ENCODE data around the gene DDOST.

The DDOST gene

DNA sequence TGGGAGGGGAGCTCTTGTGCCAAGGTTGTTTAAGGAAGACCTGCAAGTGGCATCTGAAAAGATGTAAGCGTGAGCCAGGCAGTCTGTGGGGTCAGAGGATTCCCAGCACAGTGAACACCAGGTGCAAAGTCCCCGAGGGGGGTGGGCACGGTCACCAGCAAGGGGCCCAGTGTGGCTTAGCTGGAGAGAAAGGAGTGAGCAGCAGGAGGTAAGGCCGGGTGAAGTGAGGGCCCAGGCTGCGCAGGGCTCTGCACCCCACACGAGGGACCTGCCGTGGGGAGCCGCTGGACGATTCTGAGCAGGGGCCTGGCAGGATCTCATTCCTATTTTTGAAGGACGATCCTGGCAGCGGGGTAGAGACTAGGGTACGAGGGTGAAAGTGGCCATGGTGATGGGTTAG lies 4.1 kb downstream of the DDOST start:
- Mint-ChIP-seq H3K4me3 (no peak overlapping the region), H3K9me3 (no peaks in the 10 kb centered on the region), H3K27ac (peak overlapping the region; percentile 80), H3K4me1 (peaks cover 39% of the 10 kb centered on the region), H3K36me3 (peaks cover 90% of the 10 kb centered on the region)
- ATAC-seq = no peak
- no peak for DNase-seq (ENCODE audit: low spot score in 2 of 2)

DNA sequence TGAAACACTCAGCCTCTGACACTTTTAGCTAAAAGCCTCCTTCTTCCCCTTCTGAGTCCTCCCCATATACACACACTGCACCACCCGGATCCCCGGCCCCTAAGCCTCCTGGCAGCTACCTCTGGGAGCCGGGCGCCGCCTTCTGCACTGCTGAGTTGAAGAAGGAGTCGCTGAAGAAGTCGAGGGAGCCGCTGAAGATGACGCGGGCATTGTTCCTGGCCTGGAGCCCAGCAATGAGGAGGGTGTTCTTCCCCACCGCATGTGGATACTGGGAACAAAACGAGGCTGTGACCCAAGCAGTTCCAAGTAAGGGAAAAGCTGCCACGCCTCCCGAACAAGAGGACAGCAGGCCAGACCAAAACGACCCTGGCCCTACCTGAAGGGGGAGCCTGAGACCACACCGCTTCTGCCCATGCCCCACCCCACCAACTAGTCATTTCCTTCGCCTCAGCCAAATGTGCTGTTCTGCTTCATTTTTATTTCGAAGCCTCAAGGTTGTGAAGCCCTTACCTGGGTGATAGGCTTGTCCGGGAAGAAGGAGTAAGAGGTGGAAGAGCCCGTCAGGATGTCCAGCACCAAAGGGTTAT lies 7.0 kb downstream of the DDOST start:
- H3K36me3 Mint-ChIP-seq = peaks cover 100% of the 10 kb centered on the region
- peak overlapping the region; percentile 34 for H3K27ac Mint-ChIP-seq
- ATAC-seq = no peak
- peaks cover 19% of the 10 kb centered on the region for H3K4me1 Mint-ChIP-seq
- no peaks in the 10 kb centered on the region for H3K9me3 Mint-ChIP-seq
- no peak overlapping the region for H3K4me3 Mint-ChIP-seq
- no peak for DNase-seq (ENCODE audit: low spot score in 2 of 2)

DNA sequence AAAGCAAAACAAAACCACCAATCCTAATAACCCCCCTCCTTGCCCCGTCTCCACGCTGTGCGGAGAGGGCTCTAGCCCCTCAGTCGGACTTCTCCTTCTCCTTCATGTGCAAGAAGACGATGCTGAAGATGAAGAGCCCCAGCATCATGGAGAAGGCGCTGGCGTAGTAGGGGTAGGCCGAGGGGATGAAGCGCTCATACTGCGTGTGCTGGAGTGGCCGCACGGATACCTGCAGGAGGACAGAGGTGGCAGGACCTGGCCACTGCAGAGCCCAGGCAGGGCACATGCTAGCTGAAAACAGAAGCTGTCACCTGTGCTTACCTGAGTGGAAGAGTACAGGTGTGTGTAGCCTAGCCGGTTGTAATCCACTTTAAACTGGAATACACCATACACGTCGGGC lies 8.9 kb downstream of the DDOST start:
- ATAC-seq (no peak), DNase-seq (ENCODE audit: low spot score in 2 of 2) (no peak)
- Mint-ChIP-seq H3K27ac (no peak overlapping the region), H3K9me3 (no peaks in the 10 kb centered on the region), H3K4me1 (peaks cover 8% of the 10 kb centered on the region), H3K4me3 (no peak overlapping the region), H3K36me3 (peaks cover 100% of the 10 kb centered on the region)

GRCh38 chr1:20648946-20649345 lies 12.2 kb downstream of the DDOST start:
- no peak for ATAC-seq
- Mint-ChIP-seq H3K27ac (peak overlapping the region; percentile 48), H3K36me3 (peaks cover 72% of the 10 kb centered on the region), H3K4me3 (no peak overlapping the region), H3K9me3 (no peaks in the 10 kb centered on the region), H3K4me1 (no peaks in the 10 kb centered on the region)
- no peak for DNase-seq (ENCODE audit: low spot score in 2 of 2)

DNA sequence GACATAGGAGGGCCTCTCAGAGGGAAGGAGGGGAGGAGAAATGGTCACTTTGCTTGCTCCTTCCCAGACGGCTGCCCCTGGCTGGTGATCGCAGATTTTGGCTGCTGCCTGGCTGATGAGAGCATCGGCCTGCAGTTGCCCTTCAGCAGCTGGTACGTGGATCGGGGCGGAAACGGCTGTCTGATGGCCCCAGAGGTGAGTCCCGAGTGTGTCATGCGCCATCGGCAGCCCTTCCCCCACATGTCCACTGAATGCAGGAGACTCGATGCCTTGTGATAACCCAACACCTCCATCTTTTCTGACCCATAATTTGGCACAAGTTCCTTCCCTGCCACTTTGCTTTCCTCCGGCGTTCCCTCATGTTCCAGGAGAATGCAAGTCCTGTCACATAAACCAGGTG lies 12.7 kb downstream of the DDOST start:
- no peaks in the 10 kb centered on the region for H3K4me1 Mint-ChIP-seq
- no peaks in the 10 kb centered on the region for H3K9me3 Mint-ChIP-seq
- peaks cover 67% of the 10 kb centered on the region for H3K36me3 Mint-ChIP-seq
- no peak for ATAC-seq
- H3K27ac Mint-ChIP-seq = no peak overlapping the region
- DNase-seq (ENCODE audit: low spot score in 2 of 2) = no peak
- no peak overlapping the region for H3K4me3 Mint-ChIP-seq

GRCh38 chr1:20645414-20645813 lies 15.8 kb downstream of the DDOST start:
- Mint-ChIP-seq H3K4me1 (peaks cover 1% of the 10 kb centered on the region), H3K36me3 (peaks cover 42% of the 10 kb centered on the region), H3K9me3 (no peaks in the 10 kb centered on the region), H3K4me3 (no peak overlapping the region), H3K27ac (no peak overlapping the region)
- no peak for ATAC-seq
- no peak for DNase-seq (ENCODE audit: low spot score in 2 of 2)

- Mint-ChIP-seq H3K4me3 (no peak overlapping the region), H3K36me3 (peaks cover 34% of the 10 kb centered on the region), H3K4me1 (peaks cover 6% of the 10 kb centered on the region)
Observed at GRCh38 chr1:20644416-20644815, 16.8 kb downstream of the DDOST start.

DNA sequence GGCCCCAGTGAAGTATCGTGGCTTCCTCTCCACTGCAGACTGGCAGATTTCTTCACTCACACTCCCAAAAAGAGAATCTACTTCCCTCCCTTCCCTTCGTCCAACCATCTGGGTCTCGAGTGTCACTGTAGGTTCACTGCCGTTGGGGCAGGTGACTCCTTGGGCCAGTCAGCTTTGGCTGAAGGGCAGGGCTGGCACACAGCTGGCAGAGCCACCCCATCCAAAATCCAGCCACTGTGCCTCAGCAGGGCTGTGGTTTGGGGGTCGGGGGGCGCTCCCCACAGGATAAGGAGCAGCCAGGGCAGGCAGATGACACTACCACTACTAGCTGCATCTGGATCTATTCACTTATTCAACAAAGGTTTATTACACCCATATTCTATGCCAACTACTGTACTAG lies 18.1 kb downstream of the DDOST start:
- no peak for ATAC-seq
- peaks cover 31% of the 10 kb centered on the region for H3K36me3 Mint-ChIP-seq
- no peak overlapping the region for H3K27ac Mint-ChIP-seq
- peaks cover 6% of the 10 kb centered on the region for H3K4me1 Mint-ChIP-seq
- no peak for DNase-seq (ENCODE audit: low spot score in 2 of 2)
- no peak overlapping the region for H3K4me3 Mint-ChIP-seq
- no peaks in the 10 kb centered on the region for H3K9me3 Mint-ChIP-seq

More at GRCh38 chr1:20644416-20644815, 16.8 kb downstream of the DDOST start:
- Mint-ChIP-seq H3K27ac (no peak overlapping the region), H3K9me3 (no peaks in the 10 kb centered on the region)
- DNase-seq (ENCODE audit: low spot score in 2 of 2) (no peak), ATAC-seq (no peak)

- ATAC-seq = no peak
- Mint-ChIP-seq H3K36me3 (peaks cover 20% of the 10 kb centered on the region), H3K4me3 (no peak overlapping the region), H3K27ac (peak overlapping the region; percentile 69), H3K4me1 (peaks cover 7% of the 10 kb centered on the region), H3K9me3 (no peaks in the 10 kb centered on the region)
- no peak for DNase-seq (ENCODE audit: low spot score in 2 of 2)
Observed at GRCh38 chr1:20641975-20642374, 19.2 kb downstream of the DDOST start.

- Mint-ChIP-seq H3K36me3 (peaks cover 18% of the 10 kb centered on the region), H3K9me3 (no peaks in the 10 kb centered on the region), H3K27ac (no peak overlapping the region), H3K4me1 (peaks cover 14% of the 10 kb centered on the region), H3K4me3 (no peak overlapping the region)
- ATAC-seq (peak; percentile 84), DNase-seq (ENCODE audit: low spot score in 2 of 2) (peak; percentile 51 to 75)
Observed at GRCh38 chr1:20640183-20640597, 21.0 kb downstream of the DDOST start.

GRCh38 chr1:20636785-20637347 lies 24.3 kb downstream of the DDOST start:
- peaks cover 22% of the 10 kb centered on the region for H3K4me1 Mint-ChIP-seq
- peaks cover 18% of the 10 kb centered on the region for H3K36me3 Mint-ChIP-seq
- DNase-seq (ENCODE audit: low spot score in 2 of 2) (no peak), ATAC-seq (no peak)
- no peak overlapping the region for H3K4me3 Mint-ChIP-seq
- H3K9me3 Mint-ChIP-seq = no peaks in the 10 kb centered on the region
- H3K27ac Mint-ChIP-seq = no peak overlapping the region

DNA sequence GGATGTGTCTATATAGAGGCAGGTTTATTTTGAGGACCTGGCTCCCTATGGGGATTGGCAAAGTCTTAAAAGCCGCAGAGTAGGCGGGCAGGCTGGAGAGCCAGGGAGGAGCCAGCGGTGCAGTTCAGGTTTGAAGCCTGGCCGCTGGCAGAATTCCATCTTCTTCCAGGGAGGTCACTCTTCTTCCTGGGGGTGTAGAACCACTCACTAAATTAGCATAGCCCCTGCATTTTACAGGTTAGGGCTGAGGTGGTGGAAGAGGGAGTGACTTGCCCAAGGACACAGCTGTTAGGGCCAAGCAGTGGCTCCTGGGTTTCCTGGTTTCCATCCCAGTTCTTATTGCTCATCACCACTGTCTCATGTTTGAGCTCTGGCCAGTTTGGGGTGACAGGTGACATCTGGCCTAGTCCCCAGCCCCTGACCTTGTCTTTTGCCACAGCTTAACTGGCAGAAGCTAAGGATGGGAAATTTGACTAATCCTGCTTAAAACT lies 26.5 kb downstream of the DDOST start:
- peak; percentile 22 for ATAC-seq
- H3K27ac Mint-ChIP-seq = peak overlapping the region; percentile 75

DNA sequence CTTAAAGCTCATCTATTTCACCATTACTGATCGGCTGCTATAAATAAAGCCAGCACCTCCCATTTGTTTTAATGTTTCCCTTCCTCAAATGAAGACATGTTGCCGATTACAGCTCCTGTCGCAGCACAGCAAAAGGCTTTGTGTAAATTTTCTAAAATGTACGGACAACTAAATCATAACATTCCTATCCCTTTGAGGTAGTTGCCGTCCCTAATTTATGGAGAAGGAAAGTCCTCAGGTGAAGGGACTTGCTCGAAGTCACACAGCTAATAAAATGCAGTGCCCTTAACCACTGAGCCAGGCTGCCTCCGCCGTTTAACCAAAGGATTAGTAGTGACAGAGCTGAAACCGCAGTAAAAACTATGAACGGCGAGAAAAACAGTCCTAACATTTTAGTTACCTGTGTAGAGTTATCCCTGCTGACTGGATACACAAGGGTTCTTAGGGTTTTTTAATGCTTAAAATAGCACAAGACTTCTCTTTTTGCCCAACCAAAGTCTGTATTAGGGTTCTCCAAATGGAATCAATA lies 27.0 kb downstream of the DDOST start:
- H3K27ac Mint-ChIP-seq = peak overlapping the region; percentile 75
- DNase-seq (ENCODE audit: low spot score in 2 of 2) = no peak
- peaks cover 16% of the 10 kb centered on the region for H3K4me1 Mint-ChIP-seq
- ATAC-seq = peak; percentile 45
- peaks cover 8% of the 10 kb centered on the region for H3K36me3 Mint-ChIP-seq
- peak overlapping the region; percentile 79 for H3K4me3 Mint-ChIP-seq
- H3K9me3 Mint-ChIP-seq = no peaks in the 10 kb centered on the region

More for the DNA sequence above, 26.5 kb downstream of the DDOST start:
- peaks cover 12% of the 10 kb centered on the region for H3K36me3 Mint-ChIP-seq
- no peak for DNase-seq (ENCODE audit: low spot score in 2 of 2)
- peak overlapping the region; percentile 79 for H3K4me3 Mint-ChIP-seq
- peaks cover 16% of the 10 kb centered on the region for H3K4me1 Mint-ChIP-seq
- no peaks in the 10 kb centered on the region for H3K9me3 Mint-ChIP-seq

GRCh38 chr1:20633190-20634064 lies 27.7 kb downstream of the DDOST start, which contains the start of gene PINK1:
TSS of gene PINK1 (plus strand) at chr1:20633458. CDS start at chr1:20633549, 91 bp downstream.
- DNase-seq (ENCODE audit: low spot score in 2 of 2) = peak; percentile 99
- ATAC-seq = peak; percentile 84
- Mint-ChIP-seq H3K27ac (peak within 1 kb of the TSS; percentile 75), H3K4me3 (peak within 1 kb of the TSS; percentile 79), H3K36me3 (peaks cover under 1% of the 10 kb centered on the region), H3K4me1 (peaks cover 16% of the 10 kb centered on the region), H3K9me3 (no peaks in the 10 kb centered on the region)

DNA sequence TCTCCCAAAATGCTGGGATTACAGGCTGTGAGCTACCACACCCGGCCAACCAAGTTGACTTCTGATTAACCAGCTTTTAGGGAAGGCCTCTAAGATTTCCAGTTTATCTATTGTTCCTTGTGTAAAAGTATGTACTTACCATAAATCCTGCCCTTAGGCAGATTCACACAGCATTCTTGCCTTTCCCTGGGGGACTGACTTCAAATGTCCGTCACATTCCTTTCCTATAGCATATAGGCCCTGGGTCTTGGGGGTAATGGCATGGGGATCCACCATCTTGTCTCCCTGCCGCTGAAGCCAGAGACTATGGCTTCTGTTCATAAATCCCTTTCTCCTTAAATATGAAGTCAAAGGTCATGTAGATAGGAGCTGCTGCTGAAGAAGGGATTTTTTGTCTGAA lies 28.8 kb downstream of the DDOST start:
- H3K9me3 Mint-ChIP-seq = no peaks in the 10 kb centered on the region
- no peak for ATAC-seq
- no peak for DNase-seq (ENCODE audit: low spot score in 2 of 2)
- peak overlapping the region; percentile 23 for H3K27ac Mint-ChIP-seq
- peak overlapping the region; percentile 79 for H3K4me3 Mint-ChIP-seq
- peaks cover 16% of the 10 kb centered on the region for H3K4me1 Mint-ChIP-seq
- H3K36me3 Mint-ChIP-seq = no peaks in the 10 kb centered on the region
